CD8-positive, alpha-beta memory T cell (primary cell): ENCODE results near the gene FAM53A. TPM values are rescaled to one million over a fixed set of nuclear protein-coding genes. Genes with fewer than 3 reads are reported as not detected.
A peak's percentile ranks its signal among the peaks of the same experiment; 100 is the strongest.

Source experiments
- CTCF ChIA-PET: fragments of 350-600 bp; sonication (Branson Sonifier 250); formaldehyde crosslinking; loops from one replicate; lab custom pipeline; 2021; ENCODE audit warnings: antibody characterized with exemption; lab: Charles Lee
- POLR2A ChIA-PET: fragments of 350-600 bp; sonication (Branson Sonifier 250); formaldehyde crosslinking; loops from one replicate; lab custom pipeline; 2021; ENCODE audit warnings: antibody characterized with exemption; lab: Charles Lee
- DNase-seq, 5 donors: peaks; one replicate each; pipeline versions ENCODE4 v3.0.0 to v3.0.0-alpha.2; 2020 to 2022; ENCODE audit warnings: mixed read lengths in 1 of 5
- H3K27ac ChIP-seq: one replicate; pipeline ENCODE4 v1.7.0; 2013; ENCODE audit warnings: low read depth, mild to moderate bottlenecking, low read length, moderate library complexity
- H3K27me3 ChIP-seq: 2 replicates; pipeline ENCODE4 v1.7.0; 2013; ENCODE audit warnings: low read length, mild to moderate bottlenecking; ENCODE audit not compliant: insufficient read depth, poor library complexity, severe bottlenecking
- H3K36me3 ChIP-seq: 2 replicates; pipeline ENCODE4 v1.7.0; 2013; ENCODE audit warnings: mild to moderate bottlenecking, low read length, moderate library complexity; ENCODE audit not compliant: insufficient read depth
- H3K4me1 ChIP-seq: 2 replicates; pipeline ENCODE4 v1.7.0; 2013; ENCODE audit warnings: mild to moderate bottlenecking, low read length, moderate library complexity; ENCODE audit not compliant: insufficient read depth
- H3K4me3 ChIP-seq: 2 replicates; pipeline ENCODE4 v1.7.0; 2013; ENCODE audit warnings: mild to moderate bottlenecking, low read length
- H3K9me3 ChIP-seq: 2 replicates; pipeline ENCODE4 v1.7.0; 2013; ENCODE audit warnings: mild to moderate bottlenecking, low read length
- H3K27ac Mint-ChIP-seq, 8 donors: one replicate each; pipeline ENCODE4 v1.8.0; 2020 to 2021; ENCODE audit warnings: mixed read lengths in 8 of 8, mild to moderate bottlenecking in 6 of 8, inconsistent platforms in 3 of 8, moderate library complexity in 3 of 8
- H3K27me3 Mint-ChIP-seq, 2 donors: one replicate each; pipeline ENCODE4 v1.8.0; 2020 to 2021; ENCODE audit warnings: mixed read lengths in 2 of 2, mild to moderate bottlenecking in 1 of 2, moderate library complexity in 1 of 2
- H3K36me3 Mint-ChIP-seq, 3 donors: one replicate each; pipeline ENCODE4 v1.8.0; 2020 to 2021; ENCODE audit warnings: mixed read lengths in 3 of 3, inconsistent platforms in 1 of 3, mild to moderate bottlenecking in 1 of 3
- H3K4me1 Mint-ChIP-seq, 3 donors: one replicate each; pipeline ENCODE4 v1.8.0; 2020 to 2021; ENCODE audit warnings: mixed read lengths in 3 of 3, inconsistent platforms in 1 of 3, mild to moderate bottlenecking in 1 of 3
- H3K4me3 Mint-ChIP-seq, 7 donors: one replicate each; pipeline ENCODE4 v1.8.0; 2020 to 2021; ENCODE audit warnings: mixed read lengths in 7 of 7, mild to moderate bottlenecking in 6 of 7, moderate library complexity in 4 of 7, inconsistent platforms in 2 of 7
- H3K9me3 Mint-ChIP-seq, 5 donors: one replicate each; pipeline ENCODE4 v1.8.0; 2020 to 2022; ENCODE audit warnings: mixed read lengths in 5 of 5, mild to moderate bottlenecking in 3 of 5, moderate library complexity in 2 of 5, inconsistent platforms in 1 of 5
- polyA plus RNA-seq: library from polyadenylated mRNA; unstranded; fragments of 300-500 nt; fragmentation: Illumina TruSeq; gene quantifications from one replicate; pipeline ENCODE4 v1.2.3, GENCODE V29; 2021
- total RNA-seq, 2 experiments: library from RNA; stranded (reverse); gene quantifications; one replicate each; pipeline ENCODE4 v1.2.3, GENCODE V29; 2021

Gene FAM53A
- total and polyA plus RNA-seq, 3 experiments from 2014 or later, result 0.82 to 1.9 (median 1.5) TPM

GRCh38 chr4:1604181-1604705 is 79.9 kb downstream of the FAM53A start:
- no peaks in the 10 kb centered on the region for H3K36me3 ChIP-seq
- Mint-ChIP-seq H3K4me3 (peak overlapping the region in 3 of 7 donors; percentile 52 to 82 (median 81)), H3K27me3 (no peaks in the 10 kb centered on the region), H3K27ac (peak overlapping the region in 2 of 8 donors; percentile 84 to 89), H3K36me3 (no peaks in the 10 kb centered on the region), H3K9me3 (no peaks in the 10 kb centered on the region), H3K4me1 (peaks cover 16 to 38% (median 23%) of the 10 kb centered on the region in 3 donors)
- peaks cover 26% of the 10 kb centered on the region for H3K4me1 ChIP-seq
- DNase-seq, result peak in 1 of 5 donors; percentile 43
- no peaks in the 10 kb centered on the region for H3K9me3 ChIP-seq
- no peak overlapping the region for H3K27ac ChIP-seq
- ChIA-PET CTCF (interaction anchor here (0.8 to 3.0 kb wide), 10 partner anchors 13 to 336 kb away, joined by 3 to 34 read pairs (median 6); partner anchors contain the start of gene UVSSA), POLR2A (interaction anchor here (1.0 to 1.3 kb wide), 3 partner anchors 25 to 1266 kb away, joined by 3 to 4 read pairs (median 3); partner anchors contain the start of gene ZNF141)
- H3K27me3 ChIP-seq, result no peaks in the 10 kb centered on the region
- no peak overlapping the region for H3K4me3 ChIP-seq

- Mint-ChIP-seq H3K4me3 (peak overlapping the region in 2 of 7 donors; percentile 14 to 81), H3K9me3 (no peaks in the 10 kb centered on the region), H3K27ac (no peak overlapping the region), H3K27me3 (no peaks in the 10 kb centered on the region), H3K36me3 (no peaks in the 10 kb centered on the region), H3K4me1 (peaks cover 16 to 39% (median 23%) of the 10 kb centered on the region in 3 donors)
- Histone ChIP-seq H3K27ac (no peak overlapping the region), H3K27me3 (no peaks in the 10 kb centered on the region), H3K36me3 (no peaks in the 10 kb centered on the region), H3K4me3 (no peak overlapping the region), H3K9me3 (no peaks in the 10 kb centered on the region), H3K4me1 (peaks cover 26% of the 10 kb centered on the region)
- POLR2A ChIA-PET, result no interaction called here
- CTCF ChIA-PET, result interaction anchor here (0.8 to 1.7 kb wide), 2 partner anchors 26 to 248 kb away, joined by 3 to 6 read pairs; no protein-coding TSS in a partner anchor
- DNase-seq, result peak in 1 of 5 donors; percentile 41
Observed at GRCh38 chr4:1603413-1604135, 80.5 kb downstream of the FAM53A start.

GRCh38 chr4:1602655-1603412 is 81.3 kb downstream of the FAM53A start:
- peaks cover 16 to 42% (median 23%) of the 10 kb centered on the region in 3 donors for H3K4me1 Mint-ChIP-seq
- no peak overlapping the region for H3K4me3 ChIP-seq
- H3K9me3 ChIP-seq, result no peaks in the 10 kb centered on the region
- no peaks in the 10 kb centered on the region for H3K27me3 ChIP-seq
- H3K4me3 Mint-ChIP-seq, result peak overlapping the region in 4 of 7 donors; percentile 9 to 81 (median 16)
- no peaks in the 10 kb centered on the region for H3K36me3 Mint-ChIP-seq
- ChIA-PET CTCF (interaction anchor here (1.7 kb wide), 1 partner anchor 247 kb away, joined by 6 read pairs; no protein-coding TSS in a partner anchor), POLR2A (no interaction called here)
- no peaks in the 10 kb centered on the region for H3K27me3 Mint-ChIP-seq
- peaks cover 26% of the 10 kb centered on the region for H3K4me1 ChIP-seq
- no peaks in the 10 kb centered on the region for H3K36me3 ChIP-seq
- DNase-seq, result peak in 1 of 5 donors; percentile 46
- no peak overlapping the region for H3K27ac Mint-ChIP-seq
- no peaks in the 10 kb centered on the region for H3K9me3 Mint-ChIP-seq
- no peak overlapping the region for H3K27ac ChIP-seq

GRCh38 chr4:1601852-1602654 is 82.1 kb downstream of the FAM53A start:
- Histone ChIP-seq H3K36me3 (no peaks in the 10 kb centered on the region), H3K27ac (no peak overlapping the region), H3K4me1 (peaks cover 26% of the 10 kb centered on the region), H3K4me3 (no peak overlapping the region), H3K27me3 (no peaks in the 10 kb centered on the region), H3K9me3 (no peaks in the 10 kb centered on the region)
- Mint-ChIP-seq H3K36me3 (no peaks in the 10 kb centered on the region), H3K4me3 (no peak overlapping the region), H3K27ac (peak overlapping the region in 2 of 8 donors; percentile 83 to 86), H3K4me1 (peaks cover 16 to 39% (median 23%) of the 10 kb centered on the region in 3 donors), H3K9me3 (no peaks in the 10 kb centered on the region), H3K27me3 (no peaks in the 10 kb centered on the region)
- ChIA-PET POLR2A (no interaction called here), CTCF (interaction anchor here (1.7 kb wide), 1 partner anchor 246 kb away, joined by 6 read pairs; no protein-coding TSS in a partner anchor)
- no peak for DNase-seq

GRCh38 chr4:1601533-1601835 is 82.6 kb downstream of the FAM53A start:
- POLR2A ChIA-PET, result no interaction called here
- no peaks in the 10 kb centered on the region for H3K36me3 ChIP-seq
- peaks cover 23% of the 10 kb centered on the region for H3K4me1 ChIP-seq
- H3K27me3 ChIP-seq, result no peaks in the 10 kb centered on the region
- H3K27me3 Mint-ChIP-seq, result no peaks in the 10 kb centered on the region
- no peaks in the 10 kb centered on the region for H3K9me3 Mint-ChIP-seq
- H3K4me1 Mint-ChIP-seq, result peaks cover 14 to 37% (median 20%) of the 10 kb centered on the region in 3 donors
- no peak overlapping the region for H3K27ac ChIP-seq
- no peaks in the 10 kb centered on the region for H3K9me3 ChIP-seq
- H3K4me3 Mint-ChIP-seq, result no peak overlapping the region
- no peak overlapping the region for H3K4me3 ChIP-seq
- no peak overlapping the region for H3K27ac Mint-ChIP-seq
- DNase-seq, result no peak
- no peaks in the 10 kb centered on the region for H3K36me3 Mint-ChIP-seq
- CTCF ChIA-PET, result no interaction called here

DNA sequence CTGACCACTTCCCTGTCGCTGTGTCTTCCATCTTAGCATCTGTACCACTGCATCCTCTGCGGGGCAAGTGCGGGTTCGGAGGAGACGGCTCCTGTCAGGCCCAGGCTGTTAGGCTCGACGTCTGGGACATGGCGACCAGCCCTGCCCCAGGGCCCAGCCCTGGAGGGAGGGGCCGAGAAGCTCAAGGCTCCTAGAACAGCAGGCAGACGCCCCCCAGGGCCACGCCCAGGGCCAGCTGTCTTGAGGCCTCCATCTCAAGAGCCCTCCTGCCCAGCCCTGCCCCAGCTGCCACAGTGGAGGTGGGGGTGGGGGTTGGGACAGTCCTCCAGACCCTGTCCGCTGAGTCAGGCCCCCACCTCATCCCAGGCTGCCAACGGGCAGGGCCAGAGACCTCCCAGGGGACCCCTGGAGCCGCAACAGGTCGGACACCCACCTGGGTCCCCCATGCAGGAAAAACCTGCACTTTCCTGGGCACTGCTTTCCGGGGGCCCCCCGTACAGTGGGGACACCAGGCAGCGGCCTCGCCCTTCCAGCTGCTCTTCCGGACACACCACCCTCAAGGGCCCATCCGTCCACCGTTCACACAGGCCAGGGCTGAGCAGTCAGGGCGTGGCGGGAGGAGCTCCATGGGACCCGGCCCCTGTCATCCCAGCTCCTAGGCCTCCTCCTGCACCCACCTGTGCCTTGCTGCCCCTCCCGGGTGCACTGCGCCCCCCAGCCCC is 83.1 kb downstream of the FAM53A start:
- peaks cover 18% of the 10 kb centered on the region for H3K4me1 ChIP-seq
- POLR2A ChIA-PET, result no interaction called here
- no peaks in the 10 kb centered on the region for H3K27me3 ChIP-seq
- H3K9me3 ChIP-seq, result no peaks in the 10 kb centered on the region
- H3K4me1 Mint-ChIP-seq, result peaks cover 11 to 32% (median 15%) of the 10 kb centered on the region in 3 donors
- no peak overlapping the region for H3K27ac ChIP-seq
- no peaks in the 10 kb centered on the region for H3K36me3 ChIP-seq
- no peaks in the 10 kb centered on the region for H3K36me3 Mint-ChIP-seq
- H3K27me3 Mint-ChIP-seq, result no peaks in the 10 kb centered on the region
- no peak for DNase-seq
- no peak overlapping the region for H3K4me3 ChIP-seq
- no peaks in the 10 kb centered on the region for H3K9me3 Mint-ChIP-seq
- H3K4me3 Mint-ChIP-seq, result no peak overlapping the region
- peak overlapping the region in 1 of 8 donors; percentile 33 for H3K27ac Mint-ChIP-seq
- CTCF ChIA-PET, result no interaction called here

DNA sequence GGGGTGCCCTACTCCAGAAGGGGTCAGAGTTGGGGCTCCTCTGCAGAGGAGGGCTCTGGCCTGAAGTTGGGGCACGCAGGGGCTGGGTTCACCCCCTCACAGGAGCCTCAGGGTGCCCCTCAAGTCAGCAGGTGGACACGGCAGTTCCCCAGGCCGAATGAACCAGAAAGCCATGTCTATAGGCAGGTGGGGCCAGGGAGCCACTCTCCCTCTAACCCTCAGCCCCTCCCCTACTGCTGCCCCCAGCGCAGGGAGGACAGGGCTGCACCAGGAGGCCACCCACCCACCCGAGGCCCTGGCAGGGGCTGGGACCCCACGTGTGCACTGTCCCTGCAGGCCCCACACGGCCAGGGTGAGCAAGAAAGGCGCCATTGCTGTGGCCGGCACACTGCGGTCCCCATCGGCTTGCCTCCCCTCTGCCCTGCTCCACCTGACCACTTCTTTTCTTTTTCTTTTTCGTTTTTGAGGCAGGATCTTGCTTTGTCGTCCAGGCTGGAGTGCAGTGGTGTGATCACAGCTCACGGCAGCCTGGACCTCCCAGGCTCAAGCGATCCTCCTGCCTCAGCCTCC is 83.8 kb downstream of the FAM53A start:
- Mint-ChIP-seq H3K4me1 (peaks cover 6 to 26% (median 9%) of the 10 kb centered on the region in 3 donors), H3K27me3 (no peaks in the 10 kb centered on the region), H3K27ac (peak overlapping the region in 1 of 8 donors; percentile 33), H3K9me3 (no peaks in the 10 kb centered on the region), H3K36me3 (no peaks in the 10 kb centered on the region), H3K4me3 (no peak overlapping the region)
- Histone ChIP-seq H3K9me3 (no peaks in the 10 kb centered on the region), H3K27me3 (no peaks in the 10 kb centered on the region), H3K4me1 (peaks cover 12% of the 10 kb centered on the region), H3K36me3 (no peaks in the 10 kb centered on the region), H3K4me3 (no peak overlapping the region), H3K27ac (no peak overlapping the region)
- DNase-seq, result no peak
- ChIA-PET CTCF (no interaction called here), POLR2A (no interaction called here)
